Superior temporal gyrus (tissue), 1 donor: Measurements from ENCODE around the gene TMEM161A.
"Not testable (repeated sequence)": the region's sequence is repeated elsewhere in the genome, so short reads cannot be mapped to it uniquely, and the experiment has no call there.

Experiments
- DNase-seq: peaks from one replicate; pipeline ENCODE4 v3.0.0-alpha.2; 2016; ENCODE audit errors: extremely low spot score

Gene TMEM161A

DNA sequence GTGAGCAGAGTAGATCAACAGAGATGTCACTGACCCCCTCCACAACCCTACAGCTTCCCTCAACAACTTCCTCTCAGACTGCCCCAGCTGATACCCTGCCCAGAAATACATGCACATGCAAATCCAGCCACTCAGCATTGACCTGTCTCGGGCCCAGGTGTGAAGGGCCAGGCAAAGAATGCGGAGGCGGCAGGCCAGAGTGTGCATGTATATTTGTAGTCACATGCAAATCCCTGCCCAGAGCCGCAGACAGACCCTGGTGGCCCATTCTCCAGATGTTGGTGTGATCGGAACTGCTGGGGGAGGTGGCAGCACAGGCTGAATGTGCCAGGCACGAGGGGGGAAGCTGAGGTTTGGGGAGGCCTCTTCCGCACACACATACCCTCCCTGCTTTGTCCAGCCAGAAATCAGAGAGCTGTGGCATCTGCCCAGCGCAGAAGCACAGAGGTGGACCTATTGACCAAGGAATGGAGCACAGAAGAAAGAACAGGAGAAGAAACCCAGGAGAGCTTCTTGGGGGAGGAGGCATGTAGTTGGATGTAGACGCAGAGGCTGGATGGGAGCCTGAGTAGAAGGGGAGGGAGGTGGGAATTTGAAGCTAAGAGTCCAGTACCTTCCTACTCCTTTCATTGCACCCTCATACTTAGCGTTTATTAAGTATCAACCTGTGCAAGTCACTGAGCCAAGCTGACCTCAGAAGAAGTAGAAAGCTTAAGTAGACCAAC lies 17.4 kb upstream of the TMEM161A start:
- no peak for DNase-seq

DNA sequence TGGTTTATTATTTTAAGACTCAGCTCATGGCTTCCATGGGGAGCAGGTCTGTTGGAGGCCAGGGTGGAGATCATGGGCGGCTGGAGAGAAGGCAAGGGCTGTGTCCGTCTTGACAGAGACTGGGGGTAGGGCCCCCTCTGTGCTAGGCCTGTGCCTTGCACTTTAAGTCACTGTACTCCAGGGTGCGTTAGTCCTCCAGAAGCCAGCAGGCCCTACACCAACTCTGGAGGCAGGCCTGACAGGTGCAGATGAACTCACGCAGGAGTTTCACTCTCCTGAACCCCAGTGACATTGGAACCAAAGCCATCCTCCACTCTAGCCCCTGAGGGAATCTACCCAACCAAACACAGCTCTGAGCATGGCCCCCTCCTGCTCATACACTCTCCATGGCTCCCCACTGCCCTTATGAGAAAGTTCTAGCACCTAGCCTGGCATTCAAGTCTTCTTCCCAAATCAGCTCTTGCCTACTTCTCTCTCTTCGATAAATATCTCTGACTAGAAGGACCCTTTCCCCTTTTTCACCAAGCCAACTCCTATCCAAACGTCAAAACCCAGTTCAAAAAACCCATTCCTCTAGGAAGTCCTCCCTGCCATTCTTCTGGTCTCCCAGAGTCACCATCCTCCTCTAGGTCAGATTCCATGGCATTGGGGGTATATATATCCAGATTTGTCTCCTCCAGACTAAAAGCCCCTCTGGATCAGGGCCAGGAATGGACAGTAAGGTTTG lies 16.7 kb upstream of the TMEM161A start:
- DNase-seq, result no peak

DNA sequence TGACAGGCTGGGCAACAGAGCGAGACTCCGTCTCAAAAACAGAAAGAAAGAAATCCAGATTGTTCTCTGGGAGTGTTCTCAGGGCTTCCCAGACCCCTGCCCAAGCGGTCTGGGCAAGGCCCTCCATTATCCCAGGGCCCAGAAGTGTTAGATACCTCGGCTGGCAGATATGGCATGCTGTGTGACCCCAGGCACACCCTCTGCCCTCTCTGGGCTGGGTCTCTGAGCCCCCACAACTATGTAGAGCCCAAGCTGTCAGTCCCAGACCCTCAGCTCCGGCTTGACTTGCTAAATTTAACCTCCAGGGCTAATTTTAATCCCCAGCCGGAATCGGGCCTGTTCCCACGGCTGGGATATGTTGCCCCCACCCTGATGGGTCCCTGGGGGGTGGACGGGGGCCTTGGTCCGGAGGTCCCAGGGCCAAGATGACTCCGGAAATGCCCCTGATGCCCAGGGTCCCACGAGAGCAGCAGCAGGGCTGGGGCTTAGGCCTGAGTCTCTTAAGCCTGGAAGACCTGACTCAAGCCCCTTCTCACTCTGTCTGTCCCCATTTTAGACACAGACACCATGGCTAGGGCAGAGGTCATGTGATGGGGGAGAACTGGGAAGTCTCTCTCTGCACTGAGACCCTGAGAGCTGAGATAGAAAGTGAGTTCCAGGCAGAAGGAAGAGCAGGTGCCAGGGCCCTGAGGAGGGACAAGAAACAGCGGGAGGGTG lies 14.5 kb upstream of the TMEM161A start:
- no peak for DNase-seq

DNA sequence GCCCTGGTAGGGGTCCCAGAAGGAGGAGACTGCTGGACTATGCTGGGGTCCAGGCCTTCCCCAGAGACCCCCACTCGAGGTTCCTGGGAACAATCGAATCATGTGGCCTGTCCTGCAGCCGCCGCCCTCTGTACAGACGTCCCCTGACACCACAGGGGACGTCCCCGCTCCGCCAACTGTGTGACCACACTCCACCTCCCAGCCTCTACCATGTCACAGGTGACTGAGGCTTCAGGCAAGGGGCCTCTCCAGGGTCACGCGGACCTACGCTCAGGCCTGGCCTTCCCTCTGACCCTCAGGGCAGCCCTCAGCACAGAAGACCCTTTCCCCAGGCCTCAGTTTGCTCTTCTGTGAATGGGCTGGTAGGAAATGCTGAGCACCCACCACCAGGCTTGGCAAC lies 13.1 kb upstream of the TMEM161A start:
- DNase-seq, result no peak

DNA sequence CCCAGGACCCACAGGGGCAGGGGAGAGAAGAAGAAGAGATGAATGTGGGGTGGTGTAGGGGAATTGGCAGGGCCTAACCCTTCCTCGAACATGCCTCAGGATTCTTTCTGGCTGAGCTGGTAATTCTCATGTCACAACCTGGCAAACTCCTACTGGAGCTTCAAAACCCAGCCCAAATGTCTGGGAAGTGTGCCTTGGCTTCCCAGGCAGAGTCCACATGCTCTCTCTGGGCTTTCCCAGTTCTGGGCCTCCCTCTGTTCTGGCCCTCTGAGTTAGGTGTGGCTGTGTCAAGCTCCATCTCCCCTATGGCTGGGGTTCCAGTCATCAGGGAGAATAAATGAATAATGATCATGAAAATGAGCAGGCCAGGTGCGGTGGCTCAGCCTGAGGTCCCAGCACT lies 11.2 kb upstream of the TMEM161A start:
- DNase-seq, result no peak

DNA sequence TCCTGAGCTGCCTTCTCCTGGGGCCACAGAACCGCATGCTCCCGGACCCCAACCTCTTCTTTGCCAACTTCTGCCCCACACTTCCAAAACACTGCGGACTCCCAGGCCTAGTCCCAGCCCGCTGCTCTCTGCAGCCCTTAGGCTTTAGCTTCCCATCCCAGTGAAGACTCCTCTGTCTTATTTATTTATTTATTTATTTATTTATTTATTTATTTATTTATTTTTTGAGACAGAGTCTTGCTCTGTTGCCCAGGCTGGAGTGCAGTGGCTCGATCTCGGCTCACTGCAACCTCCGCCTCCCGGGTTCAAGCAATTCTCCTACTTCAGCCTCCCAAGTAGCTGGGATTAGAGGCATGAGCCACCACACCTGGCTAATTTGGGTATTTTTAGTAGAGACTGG lies 10.2 kb upstream of the TMEM161A start:
- DNase-seq, result not testable (repeated sequence)

DNA sequence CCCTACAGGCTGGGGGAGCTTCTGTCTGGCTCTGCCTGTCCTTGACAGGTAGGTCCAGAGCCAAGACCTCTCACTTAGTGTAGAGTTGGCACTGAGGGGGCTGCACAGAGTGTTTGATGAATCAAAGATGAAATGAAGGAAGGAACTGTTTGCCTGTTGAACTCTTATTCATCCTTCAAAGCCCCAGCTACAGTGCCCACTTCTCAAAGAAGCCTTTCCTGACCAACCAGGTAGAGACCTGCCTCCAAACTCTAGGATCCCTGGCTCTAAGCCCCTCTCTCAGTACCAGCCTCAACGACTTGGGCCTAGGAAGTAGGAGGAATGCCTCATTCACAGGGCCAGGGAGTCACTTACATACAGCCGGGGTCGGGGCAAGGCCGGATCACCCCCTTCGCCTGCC lies 9.1 kb upstream of the TMEM161A start:
- no peak for DNase-seq

DNA sequence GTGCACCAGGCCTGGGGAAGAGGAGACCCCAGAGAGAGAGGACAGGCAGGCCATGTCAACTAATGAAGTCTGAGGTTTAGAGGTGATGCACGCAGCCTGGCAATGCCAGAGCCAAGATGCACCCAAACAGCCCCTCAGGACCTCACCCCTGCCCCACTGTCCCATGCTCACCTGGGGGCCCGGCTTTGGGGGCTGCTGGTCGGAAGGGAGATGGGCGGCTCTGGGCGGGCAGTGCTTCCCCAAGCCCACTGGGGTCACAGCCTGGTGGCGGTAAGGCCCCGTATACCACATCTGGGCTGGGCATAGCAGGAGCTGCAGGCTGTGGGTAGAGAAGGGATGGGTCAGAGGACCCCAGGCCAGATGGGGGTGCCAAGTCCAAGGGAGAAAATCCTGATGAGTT lies 8.6 kb upstream of the TMEM161A start:
- DNase-seq, result no peak

DNA sequence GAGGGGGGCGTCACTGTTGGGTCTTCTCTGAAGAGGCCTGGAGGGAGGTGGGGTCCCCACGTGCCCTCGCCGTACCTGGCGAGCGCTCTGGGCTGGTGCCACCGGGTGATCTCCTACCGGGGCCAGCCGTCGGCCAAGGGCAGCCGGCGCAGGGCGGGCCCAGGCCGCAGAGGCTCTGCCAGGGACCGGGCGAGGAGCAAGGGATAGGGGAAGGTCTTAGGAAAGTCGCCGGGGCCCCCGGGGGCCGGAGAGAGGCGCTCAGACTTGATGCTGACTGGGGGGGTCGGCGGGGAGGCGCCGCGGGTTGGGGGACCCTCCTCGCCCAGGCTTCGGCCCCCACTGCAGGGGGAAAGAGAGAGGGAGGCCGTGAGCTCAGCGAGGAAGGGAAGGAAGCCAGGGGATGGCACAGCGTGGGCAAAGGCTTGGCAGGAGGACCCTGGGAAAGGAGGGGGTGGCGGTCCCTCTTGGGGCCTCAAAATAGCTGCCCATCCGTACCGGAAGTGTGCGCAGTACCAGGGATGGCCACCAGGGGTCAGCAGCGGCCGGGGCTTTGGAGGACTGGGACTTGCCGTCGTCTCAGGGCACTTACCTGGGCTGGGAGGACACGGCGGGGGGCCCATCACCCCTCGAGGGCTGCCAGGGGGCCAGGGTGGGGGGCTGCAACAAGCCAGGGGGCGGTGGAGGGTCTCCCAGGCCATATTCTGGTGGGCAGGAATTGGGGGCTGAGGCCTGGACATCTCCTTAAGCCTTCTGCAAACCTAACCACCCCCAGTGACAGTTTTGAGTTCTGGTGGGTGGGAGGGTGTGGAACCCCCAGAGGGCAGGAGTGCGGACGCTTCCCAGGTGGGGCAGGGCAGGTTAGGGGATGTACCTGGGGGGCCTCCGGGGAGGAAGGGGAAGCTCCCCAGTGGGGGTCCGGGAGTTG lies 7.7 kb upstream of the TMEM161A start:
- DNase-seq, result peak; percentile 70

DNA sequence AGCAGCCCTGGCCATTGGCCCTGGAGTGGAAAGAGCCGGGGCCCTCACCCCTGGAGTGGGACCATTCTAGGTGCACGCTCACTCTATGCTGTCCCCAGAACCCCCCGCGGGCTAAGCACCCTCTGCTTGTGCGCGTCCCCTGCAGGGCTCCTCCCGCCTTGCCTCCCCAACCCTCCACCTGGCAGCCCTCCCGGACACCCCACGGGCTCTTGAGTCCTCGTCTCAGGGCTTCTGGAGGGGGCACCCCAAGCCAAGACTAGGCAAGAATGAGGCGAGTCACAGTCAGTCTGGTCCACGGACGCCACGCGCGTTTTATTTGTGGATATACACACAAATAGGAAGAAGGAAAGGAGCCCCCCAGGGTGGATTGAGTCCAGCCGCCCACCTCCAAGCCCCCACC lies 7.0 kb upstream of the TMEM161A start:
- DNase-seq, result no peak

DNA sequence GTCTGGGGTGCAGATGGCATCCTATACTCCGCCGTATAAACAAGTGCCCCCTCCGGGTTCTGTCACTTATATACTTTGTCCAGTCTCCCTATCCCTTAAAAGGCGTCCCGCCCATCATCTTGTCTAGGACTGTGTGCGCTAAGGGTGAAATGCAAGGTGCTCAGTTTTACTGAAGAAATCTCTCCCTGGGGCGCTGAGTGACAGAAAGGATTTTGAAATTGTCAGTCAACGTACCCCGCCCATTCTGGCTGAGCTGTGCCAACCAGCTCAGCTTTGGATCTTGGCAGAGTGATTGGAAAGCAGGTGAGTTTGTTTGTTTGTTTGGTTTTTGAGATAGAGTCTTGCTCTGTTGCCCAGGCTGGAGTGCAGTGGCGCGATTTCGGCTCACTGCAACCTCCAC lies 4.1 kb upstream of the TMEM161A start:
- DNase-seq, result no peak

DNA sequence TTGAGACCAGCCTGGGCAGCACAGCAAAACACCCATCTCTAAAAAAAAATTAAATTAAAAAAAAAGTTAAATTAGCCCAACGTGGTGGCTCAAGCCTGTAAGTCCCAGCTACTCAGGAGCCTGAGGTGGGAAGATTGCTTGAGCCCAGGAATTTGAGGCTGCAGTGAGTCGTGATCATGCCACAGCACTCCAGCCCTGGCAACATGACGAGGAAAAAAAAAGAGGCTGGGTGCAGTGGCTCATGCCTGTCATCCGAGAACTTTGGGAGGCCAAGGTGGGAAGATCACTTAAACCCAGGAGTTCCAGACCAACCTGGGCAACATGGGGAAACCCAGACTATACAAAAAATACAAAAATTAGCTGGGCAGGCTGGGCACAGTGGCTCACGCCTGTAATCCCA lies 2.2 kb upstream of the TMEM161A start:
- DNase-seq, result no peak

DNA sequence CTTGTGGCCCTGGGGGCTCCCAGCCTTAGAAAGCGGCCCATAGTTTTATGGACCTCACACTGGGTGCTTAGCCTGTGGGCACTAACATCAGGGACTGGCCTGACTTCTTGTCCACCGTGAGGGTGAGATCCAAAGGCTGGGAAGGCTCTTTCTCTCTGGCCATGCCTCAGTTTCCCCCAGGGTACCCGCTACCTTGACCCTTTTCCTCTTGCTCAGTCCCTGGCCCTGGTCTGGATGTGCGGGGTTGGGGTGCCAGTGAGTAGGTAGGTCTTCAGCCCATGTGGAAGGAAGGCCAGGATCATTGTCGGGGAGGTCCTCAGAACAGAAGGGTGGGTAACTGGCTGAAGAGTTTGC lies 1.6 kb upstream of the TMEM161A start:
- DNase-seq, result no peak

DNA sequence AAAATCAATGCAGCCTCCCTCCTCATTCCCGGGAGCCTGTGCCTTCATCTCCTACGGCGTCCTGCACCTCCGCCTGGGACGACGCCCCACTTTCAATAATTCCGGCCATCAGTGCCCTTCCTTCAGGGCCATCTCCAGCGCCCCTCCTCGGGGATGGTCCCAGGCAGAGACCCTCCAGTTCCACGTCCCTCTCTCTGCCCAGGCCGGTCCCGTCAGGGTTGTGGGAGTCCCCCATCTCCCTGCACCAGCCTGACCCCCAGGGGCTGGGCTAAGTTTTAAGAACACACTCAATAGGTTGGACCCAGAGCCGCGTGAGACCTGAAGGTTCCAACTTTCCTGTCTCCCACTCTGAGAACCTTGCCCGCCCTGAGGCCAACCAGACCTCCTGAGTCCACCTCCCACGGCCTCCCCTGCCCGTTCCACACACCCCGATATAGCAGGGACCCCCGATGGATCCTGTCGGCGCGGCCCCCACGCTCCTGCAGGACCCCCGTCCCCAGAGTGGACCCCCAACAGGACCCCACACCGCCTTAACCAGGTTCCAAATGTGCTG lies 646 bp downstream of the TMEM161A start:
- no peak for DNase-seq

DNA sequence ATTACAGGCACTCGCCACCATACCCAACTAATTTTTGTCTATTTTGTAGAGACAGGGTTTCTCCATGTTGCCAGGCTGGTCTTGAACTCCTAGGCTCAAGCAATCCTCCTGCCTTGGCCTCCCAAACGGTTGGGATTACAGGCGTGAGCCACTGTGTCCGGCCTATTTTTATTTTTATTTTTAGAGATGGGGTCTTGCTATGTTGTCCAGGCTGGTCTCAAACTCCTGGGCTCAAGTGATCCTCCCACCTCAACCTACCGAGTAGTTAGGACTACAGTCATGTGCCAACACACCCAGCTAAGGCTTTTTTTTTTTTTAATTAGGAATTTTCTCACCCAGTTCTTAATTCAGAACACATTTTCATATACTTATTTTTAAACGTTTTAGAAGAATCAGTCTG lies 2.6 kb downstream of the TMEM161A start:
- DNase-seq, result not testable (repeated sequence)

DNA sequence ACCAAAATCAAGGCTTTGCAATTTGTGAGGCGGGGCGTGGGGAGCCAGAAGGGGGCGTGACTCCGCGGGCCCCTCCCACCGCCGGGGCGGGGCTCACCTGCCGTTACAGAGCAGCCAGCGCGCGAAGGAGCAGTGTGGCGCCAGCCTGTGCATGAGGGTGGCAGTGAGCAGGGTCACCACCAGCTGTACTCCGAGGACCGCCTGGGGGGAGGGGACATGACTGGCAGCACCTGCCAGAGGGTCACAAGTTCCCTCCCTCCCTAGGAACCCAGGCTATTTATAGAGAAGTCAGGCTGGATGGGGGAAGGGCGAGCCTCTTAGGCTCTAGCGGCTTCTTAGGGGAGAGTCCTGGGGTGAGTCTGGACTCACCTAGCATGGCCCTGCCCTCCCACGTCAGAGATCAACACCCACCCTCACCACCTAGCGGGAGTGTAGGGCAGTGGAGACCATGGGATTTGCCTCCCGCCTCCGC lies 3.6 kb downstream of the TMEM161A start:
- DNase-seq, result no peak

DNA sequence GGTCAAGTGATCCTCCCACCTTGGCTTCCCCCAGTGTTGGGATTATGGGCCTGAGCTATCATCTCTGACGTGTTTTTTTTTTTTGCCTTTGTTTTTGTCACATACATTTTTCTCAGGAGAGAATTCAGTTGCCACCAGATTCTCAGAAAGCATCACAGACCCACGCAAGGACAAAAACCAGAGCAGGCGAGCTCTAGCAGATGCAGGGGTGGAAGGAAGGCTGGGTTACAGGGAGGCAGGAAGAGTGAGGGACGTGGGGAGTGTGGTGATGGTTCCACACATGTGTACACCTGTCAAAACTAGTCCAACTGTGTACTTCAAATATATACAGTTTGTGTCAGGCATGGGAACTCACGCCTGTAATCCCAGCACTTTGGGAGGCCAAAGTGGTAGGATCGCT lies 4.3 kb downstream of the TMEM161A start:
- no peak for DNase-seq

DNA sequence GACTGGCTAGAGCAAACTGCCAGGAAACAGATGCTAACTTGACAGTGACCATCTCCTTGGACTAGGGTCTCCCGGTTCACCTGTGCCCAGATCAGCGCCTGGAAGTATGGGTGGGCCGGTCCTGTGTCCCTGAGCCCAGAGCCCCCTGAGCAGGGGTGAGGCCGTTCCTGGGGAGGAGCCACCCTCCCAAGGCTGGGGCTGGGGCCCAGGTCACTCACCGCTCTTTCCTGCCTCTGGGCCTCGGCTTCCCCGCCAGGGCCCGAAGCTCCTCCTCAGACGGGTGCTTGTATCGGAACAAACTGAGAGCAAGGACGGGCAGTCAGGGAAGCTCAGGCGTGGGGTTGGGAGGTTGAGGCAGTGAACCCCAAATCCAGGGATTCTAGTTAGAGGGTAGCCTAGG lies 5.4 kb downstream of the TMEM161A start:
- DNase-seq, result no peak

DNA sequence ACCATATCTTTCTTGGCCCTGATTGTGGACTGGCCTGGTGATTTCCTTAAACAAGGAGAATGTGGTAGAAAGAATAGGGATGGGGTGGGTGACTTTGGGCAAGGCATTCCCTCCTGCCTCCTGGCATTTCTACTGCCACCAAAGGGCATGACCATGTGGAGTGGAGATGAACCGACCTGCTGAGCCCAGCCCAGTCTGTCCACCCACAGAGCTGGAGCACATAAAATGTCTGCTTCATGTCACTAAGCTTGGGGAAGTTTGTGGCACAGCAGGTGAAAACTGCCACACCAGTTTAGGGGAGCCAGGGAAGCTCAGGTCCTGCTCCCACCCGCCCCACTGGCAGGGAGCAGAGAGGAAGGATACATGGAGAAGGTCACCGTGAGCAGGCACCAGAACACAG lies 6.3 kb downstream of the TMEM161A start:
- DNase-seq, result no peak

DNA sequence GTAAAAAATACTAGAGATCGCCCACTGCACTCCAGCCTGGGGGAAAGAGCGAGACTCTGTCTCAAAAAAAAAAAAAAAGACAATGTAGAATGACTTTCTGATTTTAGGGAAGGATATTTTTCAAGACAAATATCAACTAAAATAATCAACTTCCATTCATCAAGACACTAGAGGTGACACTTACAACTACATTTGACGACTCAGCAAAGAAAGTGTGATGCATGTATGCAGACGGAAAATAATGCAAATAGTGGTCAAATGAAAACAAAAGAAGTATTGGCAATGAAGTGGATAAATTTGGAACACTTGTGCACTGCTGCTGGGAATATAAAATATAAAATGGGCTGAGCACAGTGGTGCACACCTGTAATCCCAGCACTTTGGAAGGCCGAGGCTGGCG lies 12.2 kb downstream of the TMEM161A start:
- no peak for DNase-seq

DNA sequence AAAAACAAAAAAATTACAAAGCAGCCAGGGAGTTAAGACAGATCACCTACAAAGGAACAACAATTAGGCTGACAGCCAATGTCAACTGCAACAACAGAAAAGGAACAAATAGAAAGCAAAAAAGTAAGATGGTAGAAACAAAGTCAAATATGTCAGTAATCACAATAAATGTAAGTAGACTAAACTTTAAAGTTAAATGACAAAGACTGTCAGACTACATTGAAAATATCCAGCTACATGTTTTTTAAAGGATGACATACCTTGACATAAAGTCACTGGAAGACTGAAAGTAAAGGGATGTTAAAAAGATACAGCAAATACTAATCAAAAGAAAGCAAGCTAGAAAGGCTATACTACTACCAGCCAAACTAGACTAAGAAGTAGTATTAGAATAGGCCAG lies 14.9 kb downstream of the TMEM161A start:
- no peak for DNase-seq

DNA sequence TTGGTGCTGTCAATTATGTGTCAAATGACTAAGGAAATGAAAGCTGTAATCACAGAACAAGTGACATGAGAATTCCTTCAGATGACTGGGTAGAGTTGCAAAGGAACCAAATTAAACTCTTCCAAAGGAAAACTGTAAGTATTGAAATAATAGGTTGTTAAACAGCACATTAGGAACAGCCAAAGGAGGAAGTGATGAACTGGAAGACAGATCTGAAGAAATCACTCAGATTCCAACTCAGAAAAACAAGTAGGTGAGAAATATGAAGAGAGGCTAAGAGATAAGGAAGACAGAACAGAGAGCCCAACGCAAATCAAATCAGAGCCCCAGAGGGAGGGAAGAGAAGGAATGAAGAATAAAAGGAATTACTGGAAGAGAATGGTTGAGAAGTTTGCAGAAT lies 15.4 kb downstream of the TMEM161A start:
- no peak for DNase-seq
